Right lobe of liver (tissue), 6 donors: ENCODE data around the gene CYGB. TPM values are rescaled to one million over a fixed set of nuclear protein-coding genes. Genes with fewer than 3 reads are reported as not detected.

Experiments used
- ATAC-seq, 4 donors: fragments of 200-7000 bp; cut with Tn5 transposase; one replicate each; pipeline ENCODE4 v1.9.1; 2020; ENCODE audit warnings: mild to moderate bottlenecking in 4 of 4, moderate library complexity in 4 of 4
- DNase-seq, 3 donors: peaks; one replicate each; pipeline ENCODE4 v3.0.0-alpha.2; 2020
- H3K27ac ChIP-seq, 3 donors: fragments of 200-600 bp; one replicate each; pipeline ENCODE4 v1.8.0; 2022
- H3K27me3 ChIP-seq, 2 donors: fragments of 200-600 bp; one replicate each; pipeline ENCODE4 v1.8.0; 2022
- H3K36me3 ChIP-seq, 4 donors: fragments of 200-600 bp; sonication (generic) in 1 of 4; one replicate each; pipeline versions ENCODE4 v1.5.1 to v1.8.0; 2017 to 2022; ENCODE audit warnings: control low read depth in 1 of 4
- H3K4me1 ChIP-seq, 4 donors: fragments of 200-600 bp; sonication (generic) in 1 of 4; one replicate each; pipeline versions ENCODE4 v1.5.1 to v1.8.0; 2017 to 2022; ENCODE audit warnings: control low read depth in 1 of 4
- H3K4me3 ChIP-seq, 3 donors: fragments of 200-600 bp; one replicate each; pipeline ENCODE4 v1.8.0; 2022
- H3K9me3 ChIP-seq, 4 donors: fragments of 200-600 bp; sonication (generic) in 1 of 4; one replicate each; pipeline versions ENCODE4 v1.5.1 to v1.8.0; 2017 to 2022; ENCODE audit warnings: control low read depth in 1 of 4
- CTCF ChIP-seq, 4 donors: fragments of 200-600 bp in 3 of 4; fragments of 450-650 bp in 1 of 4; IDR thresholded peaks; one replicate each; pipeline versions ENCODE4 v1.5.1 to v1.8.0; 2016 to 2022; ENCODE audit warnings: antibody characterized with exemption in 4 of 4, mild to moderate bottlenecking in 2 of 4
- POLR2A ChIP-seq: fragments of 450-650 bp; IDR thresholded peaks from one replicate; pipeline ENCODE4 v1.6.1; 2017; ENCODE audit warnings: antibody characterized with exemption, mild to moderate bottlenecking
- WGBS: methylation state at CpG from one replicate; pipeline ENCODE4 v1.1.6; 2018; ENCODE audit warnings: low coverage, low lambda C conversion rate; ENCODE audit not compliant: insufficient coverage; ENCODE audit errors: missing lambda C conversion rate; 5-methylcytosine and 5-hydroxymethylcytosine counted together
- intact Hi-C, 2 donors: fragments of 100-400 bp; cut with DNase I; formaldehyde crosslinking; loops; one replicate each; pipeline versions ENCODE4 v1.11.2 to v1.14.1; 2022
- total RNA-seq, 6 experiments: library from RNA; depleted of rRNA in 2 of 6; stranded (reverse); fragments of >200 nt in 2 of 6; fragmentation: NEBNext Ultra II Directional in 3 of 6; extraction: Animal tissue kit (Norgen Biotek cat#: 25700) in 3 of 6; gene quantifications; one replicate each; pipeline versions ENCODE4 v1.1.0 to v1.2.4, GENCODE V29; 2016 to 2023
- donor health status: DM: no; HTN: yes; CAD: no.
- donor health status: DM: no; HTN: no; CAD: no.
- donor health status: DM: no; HTN: no; CAD: no.
- donor health status: DM: no; HTN: yes; CAD: no.
- donor health status: DM: no; HTN: yes; CAD: no.

CYGB gene
- total RNA-seq, 6 experiments from 2014 or later, result 1.8 to 4.1 (median 3.1) TPM

DNA sequence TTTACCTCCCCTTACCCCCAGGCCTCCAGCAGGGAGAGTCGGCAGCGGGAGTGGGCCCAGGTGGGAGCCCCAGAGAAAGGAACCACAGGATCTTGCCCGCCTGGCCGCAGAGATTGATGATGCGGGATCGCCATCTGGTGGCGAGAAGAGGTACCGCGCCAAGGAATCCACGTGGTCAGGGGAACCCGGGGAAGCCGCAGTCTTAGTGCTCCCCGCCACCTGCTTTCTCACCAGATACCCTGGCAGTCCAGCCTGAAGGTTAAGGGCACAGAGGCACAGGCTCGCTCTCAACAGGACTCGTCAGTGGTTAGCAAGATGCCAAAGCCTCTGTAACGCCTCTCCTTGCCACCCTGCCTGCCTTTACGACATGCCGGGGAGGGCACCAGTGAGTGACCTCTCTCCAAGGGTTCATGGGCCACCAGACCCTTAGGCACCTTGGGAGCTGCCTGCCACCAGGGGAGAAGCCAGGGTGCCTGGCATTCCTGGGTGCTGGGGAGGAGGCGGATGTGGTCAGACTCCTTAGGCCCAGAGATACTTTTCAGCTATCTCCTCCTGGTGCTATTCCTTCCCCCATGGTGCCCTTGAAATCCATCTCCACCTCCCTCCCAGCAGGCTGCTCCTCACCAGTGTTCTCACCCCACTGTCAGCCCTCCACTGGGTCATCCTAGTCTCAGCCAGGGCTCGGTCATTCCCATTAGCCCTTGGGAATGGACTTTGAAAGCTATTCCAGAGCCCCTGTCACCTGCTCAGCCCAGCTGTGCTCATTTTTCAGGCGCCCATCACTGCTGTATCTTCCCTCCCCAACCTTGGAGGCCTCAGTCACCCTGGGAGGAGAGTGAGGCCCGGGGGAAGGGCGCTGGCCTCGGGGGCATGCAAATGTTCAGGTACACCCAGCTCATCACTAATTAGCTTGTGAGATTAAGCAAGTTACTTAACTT is 30.8 kb downstream of the CYGB start:
- TF ChIP-seq CTCF (IDR thresholded peaks at IDR 0.05) (peak; percentile 94 to 96 (median 95)), POLR2A (no peak)
- WGBS, result 70% methylated on average over 3 of the region's 24 CpGs
- no peak overlapping the region for H3K4me3 ChIP-seq
- peak; percentile 84 to 90 (median 86) for ATAC-seq
- no peak overlapping the region for H3K27ac ChIP-seq
- peaks cover 0 to 8% (median 0%) of the 10 kb centered on the region in 4 donors for H3K4me1 ChIP-seq
- H3K36me3 ChIP-seq, result no peaks in the 10 kb centered on the region
- H3K27me3 ChIP-seq, result no peaks in the 10 kb centered on the region
- peak; percentile 81 to 87 (median 82) for DNase-seq
- intact Hi-C loops, result loop anchor here (5.0 to 10.0 kb wide), 2 partner anchors 39 to 102 kb away; partner anchors contain the start of gene AANAT (in 2 of the 2)
- no peaks in the 10 kb centered on the region for H3K9me3 ChIP-seq

GRCh38 chr17:76504117-76504516 is 33.4 kb downstream of the CYGB start:
- TF ChIP-seq CTCF (IDR thresholded peaks at IDR 0.05) (no peak), POLR2A (no peak)
- DNase-seq (no peak), ATAC-seq (no peak)
- no peaks in the 10 kb centered on the region for H3K9me3 ChIP-seq
- H3K4me1 ChIP-seq, result peaks cover 0 to 27% (median 1%) of the 10 kb centered on the region in 4 donors
- no peak overlapping the region for H3K27ac ChIP-seq
- intact Hi-C loops, result loop anchor here in 1 of 2 donors (10.0 kb wide), 1 partner anchor 99 kb away; no protein-coding TSS in a partner anchor
- 61% methylated on average over 4 of the region's 7 CpGs for WGBS
- no peaks in the 10 kb centered on the region for H3K36me3 ChIP-seq
- no peak overlapping the region for H3K4me3 ChIP-seq
- no peaks in the 10 kb centered on the region for H3K27me3 ChIP-seq

DNA sequence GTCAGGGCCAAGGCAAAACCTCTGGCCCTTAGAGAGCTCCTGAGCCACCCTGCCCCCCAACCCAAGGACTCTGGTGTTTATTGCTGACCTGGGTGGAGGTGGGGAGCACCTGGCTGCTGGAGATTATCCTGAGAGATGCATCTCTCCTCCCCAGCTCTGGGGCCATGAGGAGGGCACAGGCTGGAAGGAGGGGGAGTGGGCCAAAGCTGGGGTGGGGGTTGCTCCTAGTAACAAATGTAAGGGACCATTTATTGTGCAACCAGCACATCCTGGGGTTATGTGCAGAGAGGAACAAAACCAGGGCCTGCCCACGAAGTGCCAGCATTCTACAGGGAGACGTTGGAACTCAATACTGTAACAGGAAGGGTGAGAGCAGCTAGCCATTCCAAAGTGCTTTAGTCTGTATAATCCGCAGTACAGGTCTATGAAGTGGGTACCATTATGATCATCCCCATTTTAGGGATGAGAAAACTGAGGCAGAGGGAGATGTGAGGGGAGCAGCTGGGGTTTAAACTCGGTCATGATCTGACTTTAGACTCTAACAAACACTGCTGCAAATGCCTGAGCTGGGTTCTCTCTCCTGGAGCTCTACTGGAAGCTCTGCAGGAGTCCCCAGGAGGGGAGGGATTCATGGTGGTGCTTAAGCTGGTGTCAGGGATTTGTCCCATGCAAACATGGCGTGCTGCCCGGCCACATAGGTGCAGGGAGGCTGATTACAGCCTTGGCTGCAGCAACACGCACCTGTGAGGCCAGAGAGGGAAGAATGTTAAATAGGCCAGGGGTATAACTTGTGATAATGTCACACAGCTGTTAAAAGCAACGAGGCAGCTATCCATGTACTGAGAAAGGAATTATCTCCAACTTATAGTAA is 34.9 kb downstream of the CYGB start:
- no peak for DNase-seq
- WGBS, result 57% methylated on average over 5 of the region's 8 CpGs
- TF ChIP-seq POLR2A (no peak), CTCF (IDR thresholded peaks at IDR 0.05) (no peak)
- H3K27me3 ChIP-seq, result no peaks in the 10 kb centered on the region
- no peaks in the 10 kb centered on the region for H3K9me3 ChIP-seq
- no peak for ATAC-seq
- peak overlapping the region in 1 of 3 donors; percentile 90 for H3K27ac ChIP-seq
- H3K36me3 ChIP-seq, result no peaks in the 10 kb centered on the region
- H3K4me1 ChIP-seq, result peaks cover 0 to 38% (median 3%) of the 10 kb centered on the region in 4 donors
- intact Hi-C loops, result loop anchor here in 1 of 2 donors (10.0 kb wide), 1 partner anchor 98 kb away; no protein-coding TSS in a partner anchor
- no peak overlapping the region for H3K4me3 ChIP-seq

- intact Hi-C loops, result loop anchor here in 1 of 2 donors (10.0 kb wide), 1 partner anchor 97 kb away; no protein-coding TSS in a partner anchor
- TF ChIP-seq CTCF (IDR thresholded peaks at IDR 0.05), result no peak
- no peak for TF ChIP-seq POLR2A
- H3K27me3 ChIP-seq, result no peaks in the 10 kb centered on the region
- DNase-seq (no peak), ATAC-seq (no peak)
- H3K27ac ChIP-seq, result peak overlapping the region; percentile 8 to 90 (median 72)
- peak overlapping the region in 2 of 3 donors; percentile 80 to 82 for H3K4me3 ChIP-seq
- WGBS, result 37% methylated on average over 3 of the region's 11 CpGs
- no peaks in the 10 kb centered on the region for H3K36me3 ChIP-seq
- no peaks in the 10 kb centered on the region for H3K9me3 ChIP-seq
- H3K4me1 ChIP-seq, result peaks cover 0 to 39% (median 3%) of the 10 kb centered on the region in 4 donors
These were observed 35.6 kb downstream of the CYGB start for GRCh38 chr17:76501827-76502307.
